Coronary artery (tissue), 2 donors: ENCODE results near the gene STARD3NL.

Experiments
- DNase-seq: peaks from one replicate; pipeline ENCODE4 v3.0.0-alpha.2; 2017; ENCODE audit warnings: low spot score
- H3K27ac ChIP-seq, 2 donors: fragments of 200-600 bp; sonication (generic); one replicate each; pipeline ENCODE4 v1.5.1; 2016 to 2019
- H3K4me3 ChIP-seq: fragments of 200-600 bp; sonication (generic); 2 replicates; pipeline ENCODE4 v1.5.1; 2016; ENCODE audit warnings: mild to moderate bottlenecking, moderate library complexity
- TF ChIP-seq, protein P1 (sequence below): fragments of 200-600 bp; sonication (generic); IDR thresholded peaks from one replicate; pipeline ENCODE4 v1.5.1; 2019; ENCODE audit warnings: antibody characterized with exemption

STARD3NL gene

DNA sequence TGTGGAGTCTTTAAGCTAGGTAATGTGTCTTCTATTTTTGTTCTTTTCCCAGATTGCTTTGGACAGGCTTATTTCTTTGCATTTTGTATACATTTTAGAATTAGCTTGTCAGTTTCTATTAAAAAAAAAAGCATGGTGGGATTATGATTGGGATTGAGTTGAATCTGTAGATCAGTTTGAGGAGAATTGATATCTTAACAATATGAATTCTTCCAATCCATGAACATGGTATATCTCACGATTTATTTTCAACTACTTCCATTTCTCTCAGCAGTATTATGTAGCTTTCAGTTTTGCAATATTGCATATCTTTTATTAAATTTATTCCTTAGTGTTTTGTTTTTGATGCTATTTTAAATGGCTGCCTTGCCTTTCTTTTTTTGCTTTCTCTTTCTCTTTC is 13.7 kb downstream of the STARD3NL start:
- DNase-seq = no peak
- TF ChIP-seq, protein P1, sequence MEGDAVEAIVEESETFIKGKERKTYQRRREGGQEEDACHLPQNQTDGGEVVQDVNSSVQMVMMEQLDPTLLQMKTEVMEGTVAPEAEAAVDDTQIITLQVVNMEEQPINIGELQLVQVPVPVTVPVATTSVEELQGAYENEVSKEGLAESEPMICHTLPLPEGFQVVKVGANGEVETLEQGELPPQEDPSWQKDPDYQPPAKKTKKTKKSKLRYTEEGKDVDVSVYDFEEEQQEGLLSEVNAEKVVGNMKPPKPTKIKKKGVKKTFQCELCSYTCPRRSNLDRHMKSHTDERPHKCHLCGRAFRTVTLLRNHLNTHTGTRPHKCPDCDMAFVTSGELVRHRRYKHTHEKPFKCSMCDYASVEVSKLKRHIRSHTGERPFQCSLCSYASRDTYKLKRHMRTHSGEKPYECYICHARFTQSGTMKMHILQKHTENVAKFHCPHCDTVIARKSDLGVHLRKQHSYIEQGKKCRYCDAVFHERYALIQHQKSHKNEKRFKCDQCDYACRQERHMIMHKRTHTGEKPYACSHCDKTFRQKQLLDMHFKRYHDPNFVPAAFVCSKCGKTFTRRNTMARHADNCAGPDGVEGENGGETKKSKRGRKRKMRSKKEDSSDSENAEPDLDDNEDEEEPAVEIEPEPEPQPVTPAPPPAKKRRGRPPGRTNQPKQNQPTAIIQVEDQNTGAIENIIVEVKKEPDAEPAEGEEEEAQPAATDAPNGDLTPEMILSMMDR = no peak
- no peak overlapping the region for H3K4me3 ChIP-seq
- no peak overlapping the region for H3K27ac ChIP-seq

DNA sequence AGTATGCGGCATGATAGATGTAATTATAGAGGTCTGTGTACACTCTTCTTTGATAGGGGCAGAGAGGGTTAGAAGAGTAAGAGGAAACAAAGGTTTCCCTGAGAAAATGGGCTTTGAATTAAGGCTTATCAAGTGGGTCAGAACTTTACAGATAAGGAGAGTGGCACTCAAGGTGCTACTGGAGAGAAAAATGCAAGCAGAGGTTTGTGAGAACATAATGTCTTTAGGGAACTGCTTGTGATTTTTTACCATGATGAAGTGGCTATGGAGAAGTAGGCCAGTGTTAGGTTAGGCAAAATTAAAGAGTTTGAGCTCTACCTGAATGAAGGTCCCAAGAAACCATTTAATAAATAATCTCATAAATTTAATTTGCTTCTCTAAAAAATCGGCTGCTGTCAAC is 14.3 kb downstream of the STARD3NL start:
- no peak for DNase-seq
- Histone ChIP-seq H3K27ac (no peak overlapping the region), H3K4me3 (no peak overlapping the region)
- TF ChIP-seq, protein P1 = no peak

DNA sequence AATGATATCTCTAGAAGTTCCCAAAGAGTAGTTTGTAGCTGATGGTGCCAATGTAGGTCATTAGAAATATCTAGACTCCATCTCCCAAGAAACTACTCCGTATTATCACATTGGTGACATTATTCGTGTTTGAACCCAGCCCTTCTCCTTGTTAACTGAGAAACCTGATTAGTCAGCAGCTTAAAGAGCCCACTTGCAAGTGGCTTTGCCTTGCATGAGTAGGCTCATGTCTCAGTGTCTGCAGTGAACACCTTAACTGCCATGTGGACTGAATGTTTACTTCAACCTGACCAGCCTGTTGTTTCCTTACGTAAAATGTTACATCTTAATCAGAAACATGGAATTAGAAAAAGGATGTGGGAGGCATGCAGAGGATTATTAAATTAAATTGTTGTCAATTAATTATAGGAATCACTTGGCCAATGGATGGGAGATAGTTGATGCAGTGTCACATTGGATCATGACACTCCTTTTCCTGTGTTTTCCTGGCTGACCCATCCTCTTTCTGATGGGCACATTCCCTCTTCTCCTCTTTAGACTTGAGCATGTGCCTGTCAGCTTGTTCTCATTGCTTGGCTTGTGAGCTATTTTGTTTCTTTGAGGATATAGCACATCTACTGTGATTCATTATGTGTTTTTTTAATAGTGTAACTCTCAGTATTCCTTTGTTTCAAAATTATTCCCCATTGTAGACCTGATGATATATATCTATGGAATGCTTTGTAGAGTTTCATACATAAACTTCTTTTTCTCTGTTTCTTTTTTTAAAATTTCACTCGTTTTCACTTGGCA is 18.0 kb downstream of the STARD3NL start:
- H3K27ac ChIP-seq = no peak overlapping the region
- DNase-seq = no peak
- no peak overlapping the region for H3K4me3 ChIP-seq
- TF ChIP-seq, protein P1 = no peak

DNA sequence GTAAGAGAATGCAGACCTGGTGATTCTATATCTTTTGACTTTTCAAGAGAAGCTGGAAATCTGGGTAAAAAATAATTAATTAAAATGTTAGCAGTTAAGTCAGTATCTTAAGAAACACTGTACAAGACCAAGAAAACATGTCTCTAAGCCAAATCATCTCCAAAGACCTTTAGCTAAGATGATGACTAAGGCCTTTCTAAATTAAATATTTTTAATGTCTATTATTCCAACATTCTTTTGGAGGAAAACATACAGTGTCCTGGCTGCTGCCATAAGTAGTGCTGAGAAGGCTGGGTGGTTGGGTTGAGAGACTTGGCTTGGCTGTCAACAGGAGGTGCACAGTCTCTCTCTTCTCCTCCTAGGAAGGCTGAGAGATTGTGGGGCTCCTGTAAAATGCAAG is 20.3 kb downstream of the STARD3NL start:
- DNase-seq = no peak
- TF ChIP-seq, protein P1 = no peak

DNA sequence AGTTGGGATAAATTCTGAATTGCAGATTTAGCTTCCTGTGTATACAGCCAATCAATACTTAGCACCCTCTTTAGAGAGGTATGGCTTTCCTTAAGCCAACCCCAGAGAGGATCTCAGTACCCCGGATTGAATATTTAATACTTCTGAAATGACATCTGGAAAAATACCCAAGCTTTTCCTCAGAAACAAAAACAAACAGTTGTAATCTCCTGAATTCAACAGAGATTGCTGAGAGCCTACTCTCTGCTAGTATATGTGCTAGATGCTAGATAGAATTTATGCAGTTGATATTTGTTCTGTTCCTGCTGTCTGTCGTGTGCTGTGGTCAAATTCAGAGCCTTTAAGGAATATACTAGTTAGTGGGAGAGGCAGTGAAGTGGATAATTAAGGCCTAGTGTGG is 21.1 kb downstream of the STARD3NL start:
- no peak for DNase-seq
- no peak overlapping the region for H3K4me3 ChIP-seq
- no peak overlapping the region for H3K27ac ChIP-seq

More for the DNA sequence above, 20.3 kb downstream of the STARD3NL start:
- no peak overlapping the region for H3K4me3 ChIP-seq
- H3K27ac ChIP-seq = no peak overlapping the region

DNA sequence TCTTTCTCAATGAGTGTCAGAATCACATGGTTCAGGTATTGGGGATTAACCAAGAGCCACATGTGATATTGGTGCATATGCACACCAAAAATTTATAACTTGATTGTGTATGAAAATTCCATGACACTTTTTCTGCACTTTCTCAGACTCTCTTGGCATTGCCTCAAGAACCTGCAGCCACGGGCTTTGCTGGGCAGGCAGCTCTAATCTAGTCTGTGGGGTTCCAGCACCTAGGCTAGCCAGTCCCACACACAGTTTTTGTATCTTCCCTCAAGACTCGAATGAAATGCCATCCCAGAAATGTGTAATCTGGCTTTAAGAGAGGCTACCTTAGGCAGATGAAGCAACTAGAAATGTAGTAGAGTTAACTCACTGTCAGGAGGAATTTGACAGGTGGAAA is 21.7 kb downstream of the STARD3NL start:
- no peak for DNase-seq
- H3K4me3 ChIP-seq = no peak overlapping the region
- TF ChIP-seq, protein P1 = no peak
- no peak overlapping the region for H3K27ac ChIP-seq

More for the DNA sequence above, 21.1 kb downstream of the STARD3NL start:
- TF ChIP-seq, protein P1 = no peak

DNA sequence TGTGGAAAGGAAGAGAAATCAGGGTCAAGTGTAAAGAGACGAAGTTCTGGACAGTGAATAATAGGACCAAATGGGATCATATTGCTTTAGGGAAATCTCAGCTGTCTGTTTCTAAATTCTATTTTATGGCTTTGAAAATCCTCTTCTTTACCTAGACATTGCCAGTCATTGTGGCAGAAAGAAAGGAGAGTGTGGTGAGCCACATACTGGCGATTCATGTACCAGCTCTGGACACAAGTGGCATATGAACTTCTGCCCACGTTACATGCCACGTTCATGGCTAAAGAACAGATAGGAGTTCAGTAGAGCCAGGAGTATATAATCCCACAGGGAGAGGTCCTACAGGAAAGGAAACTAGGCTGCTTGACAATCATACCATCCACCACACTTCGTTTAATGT is 28.0 kb downstream of the STARD3NL start:
- no peak overlapping the region for H3K27ac ChIP-seq
- DNase-seq = no peak
- no peak overlapping the region for H3K4me3 ChIP-seq
- TF ChIP-seq, protein P1 = no peak
